HG03139 (cell line): Measurements from ENCODE around the gene TOP2A.
A peak's percentile ranks its signal among the peaks of the same experiment; 100 is the strongest.

Source experiments
- ATAC-seq: cut with Tn5 transposase; IDR thresholded peaks from one replicate; pipeline ENCODE4 v1.9.1; 2021; ENCODE audit not compliant: unreplicated experiment

Gene TOP2A

GRCh38 chr17:40361063-40361924, 56.4 kb downstream of the TOP2A start:
- ATAC-seq: no peak

DNA sequence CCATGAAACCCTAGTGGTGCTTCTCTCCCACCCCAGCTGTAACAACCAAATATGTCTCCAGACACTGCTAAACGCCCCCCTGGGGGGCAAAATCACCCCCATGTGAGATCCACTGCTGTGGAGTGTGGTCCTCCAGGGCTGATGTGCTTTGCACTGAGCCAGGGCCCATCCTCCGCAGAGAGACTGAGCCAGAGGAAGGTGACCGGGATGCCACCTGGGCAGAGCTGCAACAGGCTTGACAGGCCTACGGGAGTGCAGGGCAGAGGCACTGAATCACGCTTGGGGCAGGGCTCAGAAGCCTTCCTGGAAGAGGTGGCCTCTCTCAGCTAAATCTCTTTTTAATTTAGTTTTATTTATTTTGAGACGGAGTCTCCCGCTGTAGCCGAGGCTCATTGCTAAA, 57.6 kb downstream of the TOP2A start:
- ATAC-seq: no peak

- ATAC-seq: peak; percentile 51
Measured at GRCh38 chr17:40358323-40359038, 59.2 kb downstream of the TOP2A start.

GRCh38 chr17:40356990-40357881, 60.5 kb downstream of the TOP2A start:
- ATAC-seq: no peak

DNA sequence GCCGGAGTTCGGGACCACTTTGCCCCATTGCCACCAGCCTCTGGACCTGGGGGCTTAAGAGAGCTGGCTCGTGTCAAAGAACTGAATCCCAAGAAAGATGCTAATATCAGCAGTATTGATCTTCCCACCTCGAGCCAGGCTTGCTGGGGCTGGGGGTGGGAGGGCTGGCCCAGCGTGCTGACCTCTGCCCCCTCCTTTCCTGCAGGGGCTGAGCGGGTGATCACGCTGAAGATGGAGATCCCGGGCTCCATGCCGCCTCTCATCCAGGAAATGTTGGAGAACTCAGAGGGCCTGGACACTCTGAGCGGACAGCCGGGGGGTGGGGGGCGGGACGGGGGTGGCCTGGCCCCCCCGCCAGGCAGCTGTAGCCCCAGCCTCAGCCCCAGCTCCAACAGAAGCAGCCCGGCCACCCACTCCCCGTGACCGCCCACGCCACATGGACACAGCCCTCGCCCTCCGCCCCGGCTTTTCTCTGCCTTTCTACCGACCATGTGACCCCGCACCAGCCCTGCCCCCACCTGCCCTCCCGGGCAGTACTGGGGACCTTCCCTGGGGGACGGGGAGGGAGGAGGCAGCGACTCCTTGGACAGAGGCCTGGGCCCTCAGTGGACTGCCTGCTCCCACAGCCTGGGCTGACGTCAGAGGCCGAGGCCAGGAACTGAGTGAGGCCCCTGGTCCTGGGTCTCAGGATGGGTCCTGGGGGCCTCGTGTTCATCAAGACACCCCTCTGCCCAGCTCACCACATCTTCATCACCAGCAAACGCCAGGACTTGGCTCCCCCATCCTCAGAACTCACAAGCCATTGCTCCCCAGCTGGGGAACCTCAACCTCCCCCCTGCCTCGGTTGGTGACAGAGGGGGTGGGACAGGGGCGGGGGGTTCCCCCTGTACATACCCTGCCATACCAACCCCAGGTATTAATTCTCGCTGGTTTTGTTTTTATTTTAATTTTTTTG, 61.6 kb downstream of the TOP2A start:
- no peak for ATAC-seq

- no peak for ATAC-seq
Measured at GRCh38 chr17:40355123-40355803, 62.4 kb downstream of the TOP2A start.

GRCh38 chr17:40354221-40355122, 63.2 kb downstream of the TOP2A start:
- no peak for ATAC-seq

DNA sequence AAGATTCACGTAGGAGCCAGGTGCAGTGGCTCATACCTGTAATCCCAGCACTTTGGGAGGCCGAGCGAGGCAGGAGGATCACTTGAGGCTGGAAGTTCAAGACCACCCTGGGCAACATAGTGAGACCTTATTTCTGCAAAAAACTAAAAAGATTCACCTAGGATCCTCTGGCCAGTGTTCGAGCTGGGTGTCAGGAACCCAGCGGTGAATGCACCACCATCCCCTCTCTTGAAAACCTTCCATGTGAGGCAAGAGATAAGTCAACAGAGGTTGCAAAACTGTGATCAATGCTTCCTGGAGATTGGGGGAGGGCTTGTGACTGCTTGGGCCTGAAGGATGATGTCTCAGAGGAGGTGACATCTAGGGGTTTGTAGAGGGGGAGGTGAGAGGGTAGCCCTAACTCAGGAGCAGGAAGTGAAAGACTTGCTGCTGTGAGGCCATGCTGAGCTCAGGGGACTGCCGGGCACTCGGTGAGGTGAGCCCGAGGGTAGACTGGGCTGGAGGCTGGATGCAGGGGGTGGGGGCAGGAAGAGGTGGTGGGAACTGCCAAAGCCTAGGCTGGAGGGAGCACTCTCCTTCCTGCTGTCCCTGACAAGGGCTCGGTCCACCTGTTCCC, 64.8 kb downstream of the TOP2A start:
- ATAC-seq: no peak

DNA sequence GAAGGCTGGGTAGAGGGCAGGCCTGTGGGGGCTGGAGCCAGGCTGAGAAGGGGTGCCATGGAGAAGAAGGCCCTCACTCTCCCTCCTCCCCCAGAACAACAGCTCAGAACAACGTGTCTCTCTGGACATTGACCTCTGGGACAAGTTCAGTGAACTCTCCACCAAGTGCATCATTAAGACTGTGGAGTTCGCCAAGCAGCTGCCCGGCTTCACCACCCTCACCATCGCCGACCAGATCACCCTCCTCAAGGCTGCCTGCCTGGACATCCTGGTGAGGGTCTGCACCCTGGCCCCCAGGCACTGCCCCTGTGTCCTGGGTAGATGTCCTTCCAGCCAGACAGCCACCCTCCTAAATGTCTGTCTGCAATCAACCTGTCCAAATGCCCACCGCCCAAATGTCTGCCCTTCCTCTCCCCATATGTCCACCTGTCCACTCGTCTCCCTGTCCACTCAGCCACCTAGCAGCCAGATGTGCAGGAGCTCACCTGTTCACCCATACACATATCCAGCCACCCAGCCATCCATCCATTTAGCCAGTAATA, 65.4 kb downstream of the TOP2A start:
- ATAC-seq: no peak

DNA sequence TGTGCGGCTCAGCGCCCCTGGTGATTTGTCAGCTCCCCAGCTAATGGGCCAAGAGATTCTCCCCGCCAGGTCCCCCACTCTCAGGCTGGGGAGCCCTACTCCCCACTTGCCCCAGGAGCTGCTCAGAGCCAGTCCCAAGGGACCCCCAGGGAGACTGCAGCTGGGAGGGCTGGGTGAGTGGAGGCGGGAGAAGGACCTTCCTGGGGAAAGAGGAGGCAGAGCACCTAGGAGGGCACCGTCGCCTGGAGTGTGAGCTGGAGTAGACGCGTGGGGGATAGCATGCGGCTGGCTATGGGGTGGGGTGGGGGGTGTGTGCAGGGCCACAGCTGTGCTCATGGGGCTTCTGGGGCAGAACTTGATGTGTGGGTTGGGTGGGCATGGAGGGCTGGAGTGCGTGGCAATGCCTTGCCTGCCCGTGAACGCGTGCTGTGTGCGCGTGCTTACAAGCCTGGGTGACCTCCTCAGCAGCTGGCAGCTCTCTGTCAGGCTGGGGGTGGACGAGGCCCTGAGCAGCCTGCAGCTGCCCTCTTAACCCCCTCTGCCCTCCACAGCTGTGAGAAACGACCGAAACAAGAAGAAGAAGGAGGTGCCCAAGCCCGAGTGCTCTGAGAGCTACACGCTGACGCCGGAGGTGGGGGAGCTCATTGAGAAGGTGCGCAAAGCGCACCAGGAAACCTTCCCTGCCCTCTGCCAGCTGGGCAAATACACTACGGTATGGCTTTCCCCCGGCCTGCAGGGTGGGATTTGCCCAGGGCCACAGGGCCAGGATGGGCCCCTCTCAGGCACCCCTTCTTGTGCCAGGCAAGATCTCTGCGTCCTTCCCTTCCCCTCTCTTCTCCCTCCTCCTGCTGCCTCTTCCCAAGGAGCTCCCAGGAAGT, 66.1 kb downstream of the TOP2A start:
- ATAC-seq: no peak

- no peak for ATAC-seq
Measured at GRCh38 chr17:40350689-40351358, 66.9 kb downstream of the TOP2A start.

GRCh38 chr17:40349895-40350688, 67.6 kb downstream of the TOP2A start:
- ATAC-seq: no peak

GRCh38 chr17:40349477-40349894, 68.2 kb downstream of the TOP2A start:
- no peak for ATAC-seq

- ATAC-seq: no peak
Measured at GRCh38 chr17:40348562-40349476, 68.9 kb downstream of the TOP2A start.

GRCh38 chr17:40348136-40348504, 69.6 kb downstream of the TOP2A start:
- no peak for ATAC-seq
